ENCODE data around the gene CPED1.

- no peak for TF ChIP-seq CTCF (conservative IDR thresholded peaks at IDR 0.05; ENCODE audit: low read depth in 2 of 2)
- no peak for TF ChIP-seq REST (IDR thresholded peaks at IDR 0.05; ENCODE audit: unreplicated experiment)
- TF ChIP-seq JUNB (IDR thresholded peaks at IDR 0.05; ENCODE audit: unreplicated experiment), result no peak
- TF ChIP-seq CREB1 (CRISPR knock-in tag; IDR thresholded peaks at IDR 0.05; ENCODE audit: low read depth), result no peak
- TF ChIP-seq NANOG (IDR thresholded peaks at IDR 0.05; ENCODE audit: borderline replicate concordance), result no peak
- no peak for TF ChIP-seq EZH2phosphoT487 (IDR thresholded peaks at IDR 0.05; ENCODE audit: unreplicated experiment)
- no peak for TF ChIP-seq POLR2AphosphoS5 (IDR thresholded peaks at IDR 0.05; ENCODE audit: low read depth)
- TF ChIP-seq EZH2 (IDR thresholded peaks at IDR 0.05; ENCODE audit: low read depth, unreplicated experiment), result no peak
- no peak for TF ChIP-seq STAT1 (IDR thresholded peaks at IDR 0.05; ENCODE audit: unreplicated experiment)
- no peak for TF ChIP-seq ZNF331 (CRISPR knock-in tag; IDR thresholded peaks at IDR 0.05; ENCODE audit: low read depth)
- no peak for TF ChIP-seq ZNF462 (CRISPR knock-in tag; IDR thresholded peaks at IDR 0.05)
Observed at GRCh38 chr7:121235201-121235600, 246.7 kb downstream of the CPED1 start.

Measured in GM23338 (cell line).